NT2/D1 (cell line): ENCODE data around the gene ADTRP.

Experiments
- DNase-seq: peaks from one replicate; pipeline ENCODE4 v3.0.0-alpha.2; 2011; ENCODE audit warnings: low read depth, low spot score
- H3K27me3 ChIP-seq: 2 replicates; pipeline ENCODE4 v1.6.0; 2011; ENCODE audit warnings: mild to moderate bottlenecking; ENCODE audit not compliant: insufficient read length, insufficient read depth
- H3K36me3 ChIP-seq: 2 replicates; pipeline ENCODE4 v1.6.1; 2011; ENCODE audit warnings: mild to moderate bottlenecking, low read length, mixed read lengths; ENCODE audit not compliant: insufficient read depth, insufficient read length
- H3K4me1 ChIP-seq: 2 replicates; pipeline ENCODE4 v1.5.1; 2011; ENCODE audit not compliant: insufficient read depth, insufficient read length
- H3K4me3 ChIP-seq: 2 replicates; pipeline ENCODE4 v1.5.1; 2011; ENCODE audit warnings: low read depth; ENCODE audit not compliant: insufficient read length
- H3K9ac ChIP-seq: 2 replicates; pipeline ENCODE4 v1.6.0; 2011; ENCODE audit warnings: low read depth; ENCODE audit not compliant: insufficient read length
- H3K9me3 ChIP-seq: 2 replicates; pipeline ENCODE4 v1.5.1; 2011; ENCODE audit warnings: mild to moderate bottlenecking, low read length; ENCODE audit not compliant: insufficient read depth
- SUZ12 ChIP-seq: IDR thresholded peaks from 2 replicates; pipeline ENCODE4 v1.6.1; 2011; ENCODE audit not compliant: insufficient read length, insufficient read depth; ENCODE audit errors: extremely low read depth
- YY1 ChIP-seq: IDR thresholded peaks from 2 replicates; pipeline ENCODE4 v1.6.1; 2011; ENCODE audit not compliant: insufficient read length, insufficient read depth
- ZNF274 ChIP-seq: IDR thresholded peaks from 2 replicates; pipeline ENCODE4 v1.6.1; 2011; ENCODE audit warnings: mild to moderate bottlenecking, low read depth, low read length

The ADTRP gene

DNA sequence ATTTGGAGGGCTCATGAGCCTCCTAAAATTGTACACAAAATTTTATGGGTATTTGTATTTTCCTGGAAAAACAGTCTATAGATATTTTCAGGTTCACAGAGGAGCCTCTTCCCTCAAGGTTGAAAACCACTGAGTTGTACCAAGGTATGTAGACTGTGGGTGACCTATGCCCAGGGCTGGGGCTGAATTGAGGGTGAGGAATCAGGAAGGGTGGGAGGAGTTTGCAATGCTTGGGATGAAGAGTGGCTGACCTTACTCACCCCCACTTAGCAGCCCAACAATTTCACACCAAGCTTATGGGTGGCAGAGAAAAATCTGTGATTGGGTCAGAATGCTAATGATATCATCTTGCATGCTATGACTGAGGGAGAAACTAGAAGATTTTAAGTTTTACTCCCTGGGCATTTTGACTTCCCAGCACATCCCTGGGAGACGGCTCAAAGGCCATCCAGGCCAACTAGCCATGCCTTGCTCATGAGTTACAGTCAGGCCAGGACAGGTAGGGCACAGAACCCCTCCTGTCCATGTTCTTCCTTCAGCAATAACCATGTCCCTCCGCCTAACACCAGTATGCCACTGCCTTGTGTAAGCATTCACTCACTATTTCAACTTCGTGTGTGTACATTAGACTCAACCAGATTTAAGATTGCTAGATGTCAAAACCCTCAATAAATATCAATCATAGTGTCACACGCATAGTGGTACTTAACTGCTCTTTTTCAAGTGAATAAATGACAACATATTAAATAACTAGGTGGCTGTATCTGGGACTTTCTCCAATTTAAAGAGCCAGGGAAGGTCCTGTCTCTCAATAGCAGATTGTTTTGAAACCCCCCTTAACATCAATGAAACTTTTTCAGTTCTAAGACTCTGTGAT lies 16.6 kb downstream of the ADTRP start:
- DNase-seq = no peak
- H3K4me1 ChIP-seq = peaks cover 2% of the 10 kb centered on the region
- no peaks in the 10 kb centered on the region for H3K27me3 ChIP-seq
- TF ChIP-seq ZNF274 (no peak), YY1 (no peak), SUZ12 (no peak)
- no peak overlapping the region for H3K4me3 ChIP-seq
- H3K36me3 ChIP-seq = no peaks in the 10 kb centered on the region
- 0 out of 2 replicates have a peak, but pooled peaks cover 4% of the 10 kb centered on the region for H3K9me3 ChIP-seq
- H3K9ac ChIP-seq = no peak overlapping the region

DNA sequence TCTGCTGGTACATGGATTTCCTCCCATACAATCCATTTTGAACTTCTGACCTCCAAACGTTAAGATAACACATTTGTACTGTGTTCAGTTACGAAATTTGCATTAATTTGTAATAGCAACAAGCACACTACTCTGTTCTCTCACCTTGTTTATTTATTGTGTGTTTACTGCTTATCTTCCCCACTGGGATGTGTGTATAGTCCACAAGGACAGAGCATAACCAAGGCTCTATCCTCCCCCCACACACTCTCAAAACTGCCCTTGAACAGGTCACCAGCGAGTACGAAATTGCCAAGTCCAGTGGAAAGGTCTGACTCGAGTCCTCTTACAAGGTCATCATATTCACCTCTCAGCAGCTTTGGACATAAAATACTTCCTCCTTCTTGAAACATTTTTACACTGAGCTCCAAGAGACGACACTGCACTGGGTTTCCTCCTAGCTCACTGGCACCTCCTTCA lies 18.6 kb downstream of the ADTRP start:
- H3K9me3 ChIP-seq = 0 out of 2 replicates have a peak, but pooled peaks cover 4% of the 10 kb centered on the region
- no peak overlapping the region for H3K4me3 ChIP-seq
- no peaks in the 10 kb centered on the region for H3K36me3 ChIP-seq
- no peak for DNase-seq
- TF ChIP-seq SUZ12 = no peak
- no peak for TF ChIP-seq ZNF274
- TF ChIP-seq YY1 = no peak
- H3K4me1 ChIP-seq = no peaks in the 10 kb centered on the region
- H3K9ac ChIP-seq = no peak overlapping the region
- no peaks in the 10 kb centered on the region for H3K27me3 ChIP-seq

DNA sequence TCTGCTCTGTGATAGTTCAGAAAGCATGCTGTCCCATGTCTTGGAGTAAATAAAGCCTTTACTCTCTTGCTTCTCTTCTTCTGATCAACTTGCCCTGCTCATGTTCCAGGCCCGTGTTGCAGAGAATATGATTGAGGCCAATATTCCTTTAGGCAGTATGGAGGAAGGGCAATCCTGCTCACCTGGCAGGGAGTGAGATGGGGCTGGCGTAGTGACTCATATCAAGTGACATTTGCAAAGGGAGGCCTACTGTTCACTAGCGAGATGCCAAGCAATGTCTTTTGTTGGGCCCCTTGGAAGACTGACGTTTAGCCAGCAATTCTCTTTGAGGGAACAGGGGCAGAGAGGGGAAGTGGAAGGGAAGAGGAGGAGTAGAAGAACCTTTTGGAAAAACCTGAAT lies 19.7 kb downstream of the ADTRP start:
- H3K36me3 ChIP-seq = no peaks in the 10 kb centered on the region
- no peak overlapping the region for H3K9ac ChIP-seq
- H3K27me3 ChIP-seq = no peaks in the 10 kb centered on the region
- H3K4me1 ChIP-seq = no peaks in the 10 kb centered on the region
- H3K4me3 ChIP-seq = no peak overlapping the region
- 0 out of 2 replicates have a peak, but pooled peaks cover 4% of the 10 kb centered on the region for H3K9me3 ChIP-seq
- TF ChIP-seq YY1 (no peak), ZNF274 (no peak), SUZ12 (no peak)
- no peak for DNase-seq

DNA sequence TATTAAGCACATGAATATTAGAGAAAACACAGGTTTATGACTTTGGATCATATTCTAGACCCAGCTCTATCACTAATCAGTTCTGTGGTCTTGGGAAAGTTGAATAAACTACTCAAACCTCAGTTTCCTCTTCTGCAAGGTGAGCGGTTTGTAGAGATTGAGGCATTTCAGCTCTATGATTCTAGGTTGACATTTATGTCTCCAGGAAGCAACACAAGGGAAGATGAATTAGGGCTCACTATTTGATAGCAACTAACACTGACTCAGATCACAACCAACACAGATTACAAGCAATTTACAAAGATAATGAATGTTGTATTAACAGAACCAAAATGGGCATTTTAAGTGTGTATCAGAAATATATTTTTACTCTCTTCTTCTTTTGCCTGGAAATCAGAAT lies 21.9 kb downstream of the ADTRP start:
- no peak overlapping the region for H3K9ac ChIP-seq
- no peak for TF ChIP-seq ZNF274
- TF ChIP-seq SUZ12 = no peak
- no peak for TF ChIP-seq YY1
- H3K4me3 ChIP-seq = no peak overlapping the region
- H3K9me3 ChIP-seq = 0 out of 2 replicates have a peak, but pooled peaks cover 4% of the 10 kb centered on the region
- no peak for DNase-seq
- no peaks in the 10 kb centered on the region for H3K27me3 ChIP-seq
- H3K4me1 ChIP-seq = no peaks in the 10 kb centered on the region
- no peaks in the 10 kb centered on the region for H3K36me3 ChIP-seq

DNA sequence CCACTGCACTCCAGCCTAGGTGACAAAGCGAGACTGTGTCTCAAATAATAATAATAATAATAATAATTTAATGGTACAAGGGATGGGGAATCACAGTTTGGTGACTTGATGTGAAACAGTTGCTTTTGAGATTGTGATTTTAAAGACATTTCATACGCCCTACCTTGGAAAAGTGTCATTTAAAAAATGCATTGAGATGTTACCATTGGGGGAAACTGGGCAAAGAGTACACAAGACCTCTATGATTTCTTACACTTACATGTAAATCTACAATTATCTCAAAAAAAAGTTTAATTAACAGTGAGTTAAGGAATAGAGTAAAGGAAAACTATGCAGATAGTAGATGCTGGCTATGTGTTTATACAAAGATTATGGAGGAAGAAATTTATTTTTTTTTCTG lies 22.3 kb downstream of the ADTRP start:
- no peak overlapping the region for H3K4me3 ChIP-seq
- H3K27me3 ChIP-seq = no peaks in the 10 kb centered on the region
- H3K4me1 ChIP-seq = no peaks in the 10 kb centered on the region
- H3K9me3 ChIP-seq = 0 out of 2 replicates have a peak, but pooled peaks cover 4% of the 10 kb centered on the region
- no peak overlapping the region for H3K9ac ChIP-seq
- H3K36me3 ChIP-seq = no peaks in the 10 kb centered on the region
- TF ChIP-seq ZNF274 (no peak), YY1 (no peak), SUZ12 (no peak)
- DNase-seq = no peak

DNA sequence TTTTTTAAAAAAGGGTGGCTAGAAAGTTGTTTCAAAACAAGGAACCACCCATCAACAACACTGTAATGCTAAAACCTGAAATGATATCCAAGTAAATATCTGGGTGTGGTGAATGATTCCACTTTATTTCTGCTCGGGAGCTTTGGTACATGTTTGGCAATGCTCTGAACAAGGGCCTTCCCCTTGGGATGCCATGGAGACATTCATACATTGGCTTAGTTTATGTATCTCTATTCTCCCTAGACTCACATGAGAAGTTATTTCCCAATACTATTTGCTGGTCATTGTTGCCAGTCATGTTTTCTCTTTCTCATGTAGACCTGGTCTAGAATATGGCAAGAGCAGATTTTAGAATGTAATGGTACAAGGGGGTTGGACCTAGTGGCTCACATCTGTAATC lies 22.9 kb downstream of the ADTRP start:
- H3K4me3 ChIP-seq = no peak overlapping the region
- H3K36me3 ChIP-seq = no peaks in the 10 kb centered on the region
- H3K9ac ChIP-seq = no peak overlapping the region
- no peak for DNase-seq
- no peaks in the 10 kb centered on the region for H3K27me3 ChIP-seq
- TF ChIP-seq YY1 = no peak
- no peak for TF ChIP-seq ZNF274
- TF ChIP-seq SUZ12 = no peak
- H3K4me1 ChIP-seq = no peaks in the 10 kb centered on the region
- 0 out of 2 replicates have a peak, but pooled peaks cover 4% of the 10 kb centered on the region for H3K9me3 ChIP-seq

DNA sequence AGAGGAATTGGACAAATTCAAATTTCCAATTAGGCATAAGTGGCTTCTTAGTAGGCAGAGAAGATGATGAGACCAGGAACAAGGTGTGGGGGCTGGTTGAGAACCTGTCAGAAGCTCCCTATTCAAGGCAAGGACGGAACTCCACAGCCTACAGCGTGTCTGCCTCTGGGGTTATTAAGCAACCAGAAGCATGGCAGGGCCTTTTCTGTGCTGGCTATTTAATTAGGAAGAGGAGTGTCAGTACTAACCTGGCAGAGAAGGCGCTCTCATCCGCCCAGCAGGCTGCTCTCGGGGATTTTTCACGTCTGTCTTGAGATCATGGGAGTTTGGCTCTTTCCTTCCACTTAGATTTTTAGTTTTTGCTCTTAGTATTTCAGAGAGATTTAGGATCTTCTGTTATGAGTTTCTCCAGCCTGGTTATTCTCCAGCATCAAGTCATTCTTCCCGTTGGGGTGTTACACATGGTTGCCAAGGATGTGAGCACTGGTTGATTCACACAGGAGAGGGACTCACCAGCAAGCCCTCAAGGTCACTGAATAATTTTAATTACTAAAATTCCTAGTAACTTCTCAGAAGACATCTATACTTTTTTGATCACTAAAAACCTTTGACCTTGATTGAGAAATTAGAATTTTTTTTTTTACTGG lies 23.9 kb downstream of the ADTRP start:
- Histone ChIP-seq H3K27me3 (no peaks in the 10 kb centered on the region), H3K36me3 (no peaks in the 10 kb centered on the region), H3K4me3 (no peak overlapping the region), H3K9me3 (0 out of 2 replicates have a peak, but pooled peaks cover 4% of the 10 kb centered on the region), H3K4me1 (no peaks in the 10 kb centered on the region), H3K9ac (no peak overlapping the region)
- no peak for TF ChIP-seq SUZ12
- DNase-seq = no peak
